ENCODE results near the gene GATAD2A. TPM values are rescaled to one million over a fixed set of nuclear protein-coding genes. Genes with fewer than 3 reads are reported as not detected.
A peak's percentile ranks its signal among the peaks of the same experiment; 100 is the strongest.

Gene GATAD2A
- total RNA-seq, 4 donors from 2014 or later: 67.8 to 99.9 (median 79.8) TPM

DNA sequence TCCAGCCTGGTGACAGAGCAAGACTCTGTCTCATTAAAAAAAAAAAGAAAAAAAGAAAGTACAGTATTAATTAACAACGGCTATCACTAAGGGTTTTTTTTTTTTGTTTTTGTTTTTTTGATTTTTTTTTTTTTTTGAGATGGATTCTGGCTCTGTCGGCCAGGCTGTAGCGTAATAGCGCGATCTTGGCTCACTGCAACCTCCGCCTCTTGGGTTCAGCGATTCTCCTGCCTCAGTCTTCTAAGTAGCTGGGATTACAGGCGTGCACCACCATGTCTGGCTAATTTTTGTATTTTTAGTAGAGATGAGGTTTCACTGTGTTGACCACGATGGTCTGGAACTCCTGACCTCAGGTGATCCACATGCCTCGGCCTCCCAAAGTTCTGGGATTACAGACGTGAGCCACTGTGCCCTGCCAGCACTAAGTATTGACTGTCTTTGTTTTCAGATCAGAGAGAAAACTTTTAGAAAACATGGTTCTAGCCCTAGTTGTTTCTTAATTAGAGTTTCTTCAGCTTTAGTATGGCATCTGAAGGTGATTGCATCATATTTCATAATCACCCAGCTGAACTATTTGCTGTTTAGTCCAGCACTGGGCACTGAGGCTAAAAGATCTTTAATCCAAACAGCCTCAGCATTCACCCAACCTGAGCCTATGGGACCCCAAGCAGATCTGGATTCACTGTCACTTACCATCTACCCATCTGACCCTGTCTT, 2.7 kb upstream of the GATAD2A start:
- H3K36me3 ChIP-seq: no peaks in the 10 kb centered on the region
- H3K4me3 ChIP-seq: no peak overlapping the region
- H3K4me1 ChIP-seq: peaks cover 0 to 11% (median 6%) of the 10 kb centered on the region in 4 donors
- peak overlapping the region in 1 of 4 donors; percentile 41 for H3K27ac ChIP-seq
- H3K9me3 ChIP-seq: no peaks in the 10 kb centered on the region
- H3K27me3 ChIP-seq: no peaks in the 10 kb centered on the region
- DNase-seq: no peak
- TF ChIP-seq POLR2A (IDR thresholded peaks at IDR 0.05) (no peak), CTCF (IDR thresholded peaks at IDR 0.05) (no peak)

DNA sequence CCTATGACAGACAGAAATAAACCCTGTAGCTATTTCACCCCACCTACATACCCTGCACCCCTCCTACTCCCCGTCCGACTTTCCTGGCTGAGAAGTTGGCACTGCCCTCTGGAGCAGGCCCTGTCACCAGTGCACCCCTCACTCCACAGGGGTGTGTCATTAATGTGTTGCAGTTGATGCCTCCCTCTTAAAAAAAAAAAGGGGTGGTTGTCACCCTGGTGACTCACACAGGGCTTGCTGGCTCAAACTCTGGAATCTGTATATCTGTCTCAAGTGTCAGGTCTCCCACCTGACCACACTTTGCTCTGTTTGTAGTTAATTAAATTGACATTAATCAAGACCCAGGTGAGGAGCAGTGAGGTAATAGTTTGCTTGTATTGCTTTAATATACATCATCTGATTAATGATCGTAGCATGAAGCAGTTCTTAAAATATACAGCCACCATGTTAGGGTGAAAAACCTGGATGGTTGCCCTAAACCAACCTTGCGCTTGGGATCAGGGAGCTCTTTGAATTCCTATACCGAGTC, 2.0 kb upstream of the GATAD2A start:
- H3K4me1 ChIP-seq: peaks cover 0 to 15% (median 6%) of the 10 kb centered on the region in 4 donors
- no peaks in the 10 kb centered on the region for H3K36me3 ChIP-seq
- H3K27me3 ChIP-seq: no peaks in the 10 kb centered on the region
- H3K4me3 ChIP-seq: no peak overlapping the region
- TF ChIP-seq POLR2A (IDR thresholded peaks at IDR 0.05) (no peak), CTCF (IDR thresholded peaks at IDR 0.05) (no peak)
- no peak for DNase-seq
- peak overlapping the region in 1 of 4 donors; percentile 41 for H3K27ac ChIP-seq
- H3K9me3 ChIP-seq: no peaks in the 10 kb centered on the region

DNA sequence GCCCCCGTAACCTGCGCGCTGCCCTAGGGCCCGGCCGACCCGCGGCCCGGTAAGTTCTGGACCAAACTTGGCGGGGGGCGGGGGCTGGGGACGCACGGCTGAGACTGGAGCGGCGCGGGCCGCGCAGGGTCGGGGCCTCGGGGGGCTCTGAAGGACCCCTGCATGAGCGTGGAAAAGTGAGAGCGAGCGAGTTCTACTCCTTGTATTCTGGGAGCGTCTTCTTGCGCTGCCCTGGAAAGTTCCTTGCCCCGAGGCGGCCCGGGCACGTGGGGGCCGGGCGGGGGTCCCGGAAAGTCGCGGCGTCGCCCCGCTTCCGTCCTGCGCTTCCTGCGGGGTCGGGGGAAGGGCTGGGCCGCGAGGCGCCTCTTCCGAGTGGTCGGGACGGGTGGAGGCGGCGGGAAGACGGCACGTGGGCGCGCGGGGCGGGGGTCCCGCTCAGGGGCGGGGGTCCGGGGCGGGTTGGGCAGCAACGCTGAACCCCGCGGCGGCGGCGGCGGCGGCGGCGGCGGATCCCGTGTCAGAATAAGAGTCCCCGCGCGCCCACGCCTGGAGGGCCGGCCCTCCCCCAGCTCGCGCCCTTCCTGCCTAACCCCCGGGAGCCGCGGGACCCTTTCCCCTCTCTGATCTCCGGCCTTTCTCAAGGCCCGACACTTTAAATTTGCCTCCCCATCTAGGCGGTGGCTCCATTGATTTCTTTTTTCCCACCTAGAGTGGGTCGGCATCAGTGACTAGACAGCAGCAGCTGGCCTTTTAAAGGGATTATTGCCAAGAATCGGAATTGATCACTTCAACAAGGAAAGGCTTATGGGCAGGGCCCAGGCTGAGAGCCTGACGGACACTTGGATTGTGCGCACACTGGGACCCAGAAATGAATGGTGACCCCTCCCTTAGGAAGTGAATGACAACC, 749 bp downstream of the GATAD2A start:
- no peaks in the 10 kb centered on the region for H3K36me3 ChIP-seq
- no peak for TF ChIP-seq CTCF (IDR thresholded peaks at IDR 0.05)
- peak; percentile 56 to 78 (median 70) for DNase-seq
- H3K27me3 ChIP-seq: no peaks in the 10 kb centered on the region
- H3K27ac ChIP-seq: peak overlapping the region; percentile 84 to 95 (median 94)
- H3K4me3 ChIP-seq: peak overlapping the region; percentile 83 to 95 (median 90)
- peaks cover 0 to 29% (median 6%) of the 10 kb centered on the region in 4 donors for H3K4me1 ChIP-seq
- H3K9me3 ChIP-seq: no peaks in the 10 kb centered on the region

- Histone ChIP-seq H3K4me3 (peak overlapping the region; percentile 83 to 95 (median 90)), H3K9me3 (no peaks in the 10 kb centered on the region), H3K36me3 (no peaks in the 10 kb centered on the region), H3K27ac (peak overlapping the region; percentile 84 to 95 (median 94)), H3K27me3 (no peaks in the 10 kb centered on the region), H3K4me1 (peaks cover 0 to 29% (median 6%) of the 10 kb centered on the region in 4 donors)
- peak in 5 of 6 experiments; percentile 5 to 69 (median 56) for TF ChIP-seq CTCF (IDR thresholded peaks at IDR 0.05)
- peak; percentile 13 to 34 for TF ChIP-seq POLR2A (IDR thresholded peaks at IDR 0.05)
- peak; percentile 43 to 80 (median 67) for DNase-seq
Measured at GRCh38 chr19:19406878-19407632, 1.6 kb downstream of the GATAD2A start.

- no peaks in the 10 kb centered on the region for H3K9me3 ChIP-seq
- TF ChIP-seq POLR2A (IDR thresholded peaks at IDR 0.05) (no peak), CTCF (IDR thresholded peaks at IDR 0.05) (no peak)
- peaks cover 0 to 29% (median 6%) of the 10 kb centered on the region in 4 donors for H3K4me1 ChIP-seq
- no peaks in the 10 kb centered on the region for H3K27me3 ChIP-seq
- H3K4me3 ChIP-seq: peak overlapping the region in 2 of 4 donors; percentile 89 to 90
- H3K27ac ChIP-seq: peak overlapping the region; percentile 84 to 95 (median 94)
- DNase-seq: no peak
- H3K36me3 ChIP-seq: no peaks in the 10 kb centered on the region
Measured at GRCh38 chr19:19407633-19407930, 2.1 kb downstream of the GATAD2A start.

Data from Peyer's patch (tissue), 4 donors.